Right cardiac atrium (tissue), 5 donors: Measurements from ENCODE around the gene NACC2. TPM values are rescaled to one million over a fixed set of nuclear protein-coding genes. Genes with fewer than 3 reads are reported as not detected.
"Not testable (repeated sequence)": the region's sequence is repeated elsewhere in the genome, so short reads cannot be mapped to it uniquely, and the experiment has no call there.

ENCODE experiments used
- ATAC-seq, 2 donors: fragments of 200-7000 bp; cut with Tn5 transposase; one replicate each; pipeline versions ENCODE4 v1.8.0 to v1.9.1; 2020; ENCODE audit warnings: moderate library complexity in 2 of 2, mild to moderate bottlenecking in 1 of 2
- DNase-seq, 3 donors: peaks; one replicate each; pipeline ENCODE4 v3.0.0-alpha.2; 2020
- H3K27ac ChIP-seq: one replicate; pipeline ENCODE4 v1.5.1; 2013; ENCODE audit warnings: mild to moderate bottlenecking, low read length, control low read depth, moderate library complexity
- H3K27me3 ChIP-seq: one replicate; pipeline ENCODE4 v1.6.1; 2013; ENCODE audit not compliant: control insufficient read depth, insufficient read depth
- H3K4me1 ChIP-seq: one replicate; pipeline ENCODE4 v1.6.1; 2013; ENCODE audit warnings: low read length; ENCODE audit not compliant: control insufficient read depth, insufficient read depth
- H3K4me3 ChIP-seq: one replicate; pipeline ENCODE4 v1.5.1; 2013; ENCODE audit warnings: low read length, control low read depth
- H3K9me3 ChIP-seq: one replicate; pipeline ENCODE4 v1.6.1; 2013; ENCODE audit warnings: low read length; ENCODE audit not compliant: control insufficient read depth
- WGBS: extraction: QIAGEN DNeasy Blood & Tissue Kit; methylation state at CpG from one replicate; pipeline ENCODE4 v1.1.7; 2013; 5-methylcytosine and 5-hydroxymethylcytosine counted together
- intact Hi-C, 4 donors: fragments of 100-400 bp; cut with DNase I; formaldehyde crosslinking; loops; one replicate each; pipeline versions ENCODE4 v1.11.0 to v1.14.0; 2022 to 2023
- polyA plus RNA-seq: library from polyadenylated mRNA; stranded (reverse); fragments of 200-250 nt; gene quantifications from one replicate; pipeline ENCODE4 v1.2.3, GENCODE V29; 2013
- total RNA-seq, 4 donors: library from RNA; stranded (reverse); fragmentation: NEBNext Ultra II Directional; extraction: Animal tissue kit (Norgen Biotek cat#: 25700); gene quantifications; one replicate each; pipeline ENCODE4 v1.2.1, GENCODE V29; 2021
- donor health status: healthy with polysubstance abuse.
- donor health status: DM: no; HTN: yes; CAD: no.
- donor health status: DM: no; HTN: no; CAD: no.
- donor health status: DM: no; HTN: yes; CAD: no; lungs with severe emphysema.
- donor health status: DM: yes; HTN: yes; CAD: no.

NACC2 gene
- total and polyA plus RNA-seq, 5 donors, result 19.4 to 45.3 (median 34.1) TPM

DNA sequence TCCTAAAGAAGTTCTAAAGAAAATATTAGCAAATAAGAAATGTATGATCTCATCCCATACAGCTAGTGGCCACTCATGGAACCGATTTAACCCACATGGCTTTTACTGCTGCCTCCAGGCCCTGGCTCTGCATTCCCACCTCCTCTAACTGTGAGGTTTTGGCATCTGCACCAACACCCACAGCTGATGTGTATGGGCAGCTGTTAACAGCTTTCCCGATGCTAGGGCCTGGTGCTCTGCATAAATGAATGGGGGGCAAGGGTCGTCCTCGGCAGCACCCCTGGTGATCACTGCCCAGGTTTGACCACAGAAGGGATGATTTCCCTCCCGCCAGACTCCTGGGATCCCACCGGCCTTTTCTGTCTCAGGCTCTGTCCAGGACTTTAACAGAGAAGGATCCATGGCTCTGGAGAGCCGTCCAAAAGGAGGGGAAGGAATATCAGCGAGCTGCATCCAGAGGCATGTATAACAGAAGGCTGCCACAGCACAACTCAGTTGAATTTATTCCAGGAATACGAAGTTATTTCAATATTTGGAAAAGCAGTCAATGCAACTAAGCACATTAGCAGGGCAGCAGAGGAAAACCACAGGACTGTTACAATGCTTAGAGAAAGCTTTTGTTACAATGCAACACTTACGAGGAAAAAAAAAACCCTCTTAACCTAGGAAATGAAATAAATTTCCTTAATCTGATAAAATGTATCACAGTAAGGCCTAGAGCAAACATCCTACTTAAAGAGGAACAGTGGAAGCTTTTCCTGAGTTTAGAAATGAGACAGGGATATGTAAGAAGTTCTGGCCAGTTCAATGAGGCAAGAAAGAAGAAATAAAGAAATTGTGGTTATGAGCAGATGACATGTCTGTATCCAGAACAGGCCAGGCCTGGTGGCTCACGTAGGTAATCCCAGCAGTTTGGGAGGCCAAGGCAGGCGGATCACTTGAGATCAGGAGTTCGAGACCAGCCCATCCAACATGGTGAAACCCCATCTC lies 63.1 kb downstream of the NACC2 start:
- no peak overlapping the region for H3K4me3 ChIP-seq
- 70% methylated on average over 13 of the region's 13 CpGs for WGBS
- ATAC-seq (peak; percentile 11 to 30), DNase-seq (no peak)
- no peaks in the 10 kb centered on the region for H3K4me1 ChIP-seq
- no peaks in the 10 kb centered on the region for H3K9me3 ChIP-seq
- intact Hi-C loops, result no loop called here
- no peak overlapping the region for H3K27ac ChIP-seq
- H3K27me3 ChIP-seq, result no peaks in the 10 kb centered on the region

DNA sequence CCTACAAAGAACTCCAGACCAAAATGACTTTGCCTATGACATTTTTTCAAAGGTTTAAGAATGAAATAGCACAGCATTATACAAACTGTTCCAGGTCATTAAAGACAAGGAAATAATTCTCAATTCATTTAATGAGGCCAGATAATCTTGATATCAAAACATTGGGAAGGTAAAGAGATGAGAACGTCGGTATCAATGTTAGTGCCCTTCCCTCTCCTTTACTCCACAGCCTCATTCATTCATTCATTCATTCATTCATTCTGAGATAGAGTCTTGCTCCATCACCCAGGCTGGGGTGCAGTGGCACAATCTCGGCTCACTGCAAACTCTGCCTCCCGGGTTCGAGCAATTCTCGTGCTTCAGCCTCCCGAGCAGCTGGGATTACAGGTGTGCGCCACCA lies 64.0 kb downstream of the NACC2 start:
- H3K4me3 ChIP-seq, result no peak overlapping the region
- intact Hi-C loops, result no loop called here
- H3K27me3 ChIP-seq, result no peaks in the 10 kb centered on the region
- H3K4me1 ChIP-seq, result no peaks in the 10 kb centered on the region
- no peak for DNase-seq
- no peak for ATAC-seq
- 97% methylated on average over 8 of the region's 8 CpGs for WGBS
- no peaks in the 10 kb centered on the region for H3K9me3 ChIP-seq
- H3K27ac ChIP-seq, result no peak overlapping the region

- DNase-seq, result no peak
- intact Hi-C loops, result no loop called here
- 97% methylated on average over 12 of the region's 12 CpGs for WGBS
- H3K27me3 ChIP-seq, result no peaks in the 10 kb centered on the region
- H3K9me3 ChIP-seq, result no peaks in the 10 kb centered on the region
- H3K4me1 ChIP-seq, result peaks cover 3% of the 10 kb centered on the region
- H3K27ac ChIP-seq, result no peak overlapping the region
- ATAC-seq, result no peak
- no peak overlapping the region for H3K4me3 ChIP-seq
Observed at GRCh38 chr9:136029556-136029955, 65.5 kb downstream of the NACC2 start.

- ATAC-seq (no peak), DNase-seq (no peak)
- H3K27me3 ChIP-seq, result no peaks in the 10 kb centered on the region
- no peak overlapping the region for H3K4me3 ChIP-seq
- H3K9me3 ChIP-seq, result no peaks in the 10 kb centered on the region
- peaks cover 8% of the 10 kb centered on the region for H3K4me1 ChIP-seq
- WGBS, result 88% methylated on average over 10 of the region's 10 CpGs
- intact Hi-C loops, result no loop called here
- H3K27ac ChIP-seq, result no peak overlapping the region
Observed at GRCh38 chr9:136028760-136029470, 66.2 kb downstream of the NACC2 start.

DNA sequence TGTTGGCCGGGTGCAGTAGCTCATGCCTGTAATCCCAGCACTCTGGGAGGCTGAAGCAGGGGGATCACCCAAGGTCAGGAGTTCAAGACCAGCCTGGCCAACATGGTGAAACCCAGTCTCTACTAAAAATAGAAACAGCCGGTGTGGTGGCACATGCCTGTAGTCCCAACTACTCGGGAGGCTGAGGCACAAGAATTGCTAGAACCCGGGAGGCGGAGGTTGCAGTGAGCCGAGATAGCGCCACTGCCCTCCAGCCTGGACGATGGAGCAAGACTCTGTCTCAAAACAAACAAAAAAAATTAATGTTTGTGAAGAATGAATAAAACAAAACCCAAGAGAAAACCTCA lies 68.2 kb downstream of the NACC2 start:
- H3K27ac ChIP-seq, DNase-seq, H3K4me1 ChIP-seq, ATAC-seq, H3K9me3 ChIP-seq, intact Hi-C loops, H3K4me3 ChIP-seq, H3K27me3 ChIP-seq: not testable (repeated sequence)
- WGBS, result 85% methylated on average over 8 of the region's 8 CpGs

- H3K27me3 ChIP-seq, result no peaks in the 10 kb centered on the region
- H3K4me1 ChIP-seq, result peaks cover 10% of the 10 kb centered on the region
- no peak overlapping the region for H3K27ac ChIP-seq
- 90% methylated on average over 8 of the region's 8 CpGs for WGBS
- H3K9me3 ChIP-seq, result no peaks in the 10 kb centered on the region
- DNase-seq (no peak), ATAC-seq (no peak)
- intact Hi-C loops, result no loop called here
- H3K4me3 ChIP-seq, result no peak overlapping the region
Observed at GRCh38 chr9:136026266-136026942, 68.7 kb downstream of the NACC2 start.

DNA sequence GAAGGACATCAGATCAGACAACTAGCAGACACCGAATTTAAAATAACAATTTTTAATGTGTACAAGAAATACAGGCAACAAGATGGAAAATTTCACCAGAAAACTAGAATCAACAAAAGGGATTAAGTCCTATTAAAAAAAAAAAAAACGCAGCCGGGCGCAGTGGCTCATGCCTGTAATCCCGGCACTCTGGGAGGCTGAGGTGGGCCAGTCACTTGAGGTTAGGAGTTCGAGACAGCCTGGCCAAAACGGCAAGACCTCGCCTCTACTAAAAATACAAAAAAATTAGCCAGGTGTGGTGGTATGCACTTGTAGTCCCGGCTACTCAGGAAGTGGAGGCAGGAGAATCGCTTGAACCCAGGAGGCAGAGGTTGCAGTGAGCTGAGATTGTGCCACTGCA lies 69.6 kb downstream of the NACC2 start:
- H3K27ac ChIP-seq, result no peak overlapping the region
- DNase-seq (no peak), ATAC-seq (no peak)
- H3K4me3 ChIP-seq, result no peak overlapping the region
- no peaks in the 10 kb centered on the region for H3K9me3 ChIP-seq
- peaks cover 10% of the 10 kb centered on the region for H3K4me1 ChIP-seq
- 94% methylated on average over 10 of the region's 10 CpGs for WGBS
- intact Hi-C loops, result no loop called here
- no peaks in the 10 kb centered on the region for H3K27me3 ChIP-seq

GRCh38 chr9:136024696-136025316 lies 70.3 kb downstream of the NACC2 start:
- intact Hi-C loops, result no loop called here
- peaks cover 10% of the 10 kb centered on the region for H3K4me1 ChIP-seq
- peak in 2 of 3 donors; percentile 23 to 72 for DNase-seq
- no peaks in the 10 kb centered on the region for H3K27me3 ChIP-seq
- H3K4me3 ChIP-seq, result no peak overlapping the region
- ATAC-seq, result peak in 1 of 2 donors; percentile 47
- H3K9me3 ChIP-seq, result no peaks in the 10 kb centered on the region
- 64% methylated on average over 16 of the region's 16 CpGs for WGBS
- peak overlapping the region; percentile 47 for H3K27ac ChIP-seq

- 35% methylated on average over 2 of the region's 2 CpGs for WGBS
- Histone ChIP-seq H3K27me3 (no peaks in the 10 kb centered on the region), H3K4me3 (no peak overlapping the region), H3K27ac (peak overlapping the region; percentile 23), H3K4me1 (peaks cover 10% of the 10 kb centered on the region), H3K9me3 (no peaks in the 10 kb centered on the region)
- DNase-seq (no peak), ATAC-seq (peak in 1 of 2 donors; percentile 12)
- intact Hi-C loops, result no loop called here
Observed at GRCh38 chr9:136024286-136024685, 70.8 kb downstream of the NACC2 start.

- H3K4me1 ChIP-seq, result peaks cover 10% of the 10 kb centered on the region
- no peak overlapping the region for H3K4me3 ChIP-seq
- H3K27ac ChIP-seq, result no peak overlapping the region
- peak; percentile 79 for ATAC-seq
- no peaks in the 10 kb centered on the region for H3K9me3 ChIP-seq
- intact Hi-C loops, result no loop called here
- peak; percentile 84 to 93 (median 91) for DNase-seq
- no peaks in the 10 kb centered on the region for H3K27me3 ChIP-seq
- WGBS, result 37% methylated on average over 16 of the region's 16 CpGs
Observed at GRCh38 chr9:136023410-136024225, 71.5 kb downstream of the NACC2 start.
